BLaER1 (cell line): ENCODE measurements around the gene ZC3H7B.
"Not testable (repeated sequence)": the region's sequence is repeated elsewhere in the genome, so short reads cannot be mapped to it uniquely, and the experiment has no call there.

ENCODE experiments used
- H3K27ac ChIP-seq: shearing (Covaris generic); formaldehyde crosslinking; 2 replicates; pipeline ENCODE4 v1.8.1; 2022
- H3K27me3 ChIP-seq: shearing (Covaris generic); formaldehyde crosslinking; 2 replicates; pipeline ENCODE4 v1.8.1; 2022
- H3K36me3 ChIP-seq: shearing (Covaris generic); formaldehyde crosslinking; 2 replicates; pipeline ENCODE4 v1.8.1; 2022
- H3K4me1 ChIP-seq: shearing (Covaris generic); formaldehyde crosslinking; 2 replicates; pipeline ENCODE4 v1.8.1; 2022
- H3K4me2 ChIP-seq: shearing (Covaris generic); formaldehyde crosslinking; 2 replicates; pipeline ENCODE4 v1.8.1; 2022
- H3K4me3 ChIP-seq: shearing (Covaris generic); formaldehyde crosslinking; 2 replicates; pipeline ENCODE4 v1.8.1; 2022
- H3K9ac ChIP-seq: shearing (Covaris generic); formaldehyde crosslinking; 2 replicates; pipeline ENCODE4 v1.8.1; 2022
- H3K9me3 ChIP-seq: shearing (Covaris generic); formaldehyde crosslinking; 2 replicates; pipeline ENCODE4 v1.8.1; 2022
- H4K20me1 ChIP-seq: shearing (Covaris generic); formaldehyde crosslinking; 2 replicates; pipeline ENCODE4 v1.8.1; 2022
- Cebpa-rat ChIP-seq: shearing (Covaris generic); IDR thresholded peaks from 2 replicates; pipeline ENCODE4 v1.8.1; 2022

ZC3H7B gene

GRCh38 chr22:41387341-41387740 lies 86.0 kb downstream of the ZC3H7B start:
- Histone ChIP-seq H3K27me3 (no peaks in the 10 kb centered on the region), H3K9ac (no peak overlapping the region), H3K4me2 (no peak overlapping the region), H3K9me3 (no peaks in the 10 kb centered on the region), H3K4me1 (peaks cover 18% of the 10 kb centered on the region), H4K20me1 (peaks cover 13% of the 10 kb centered on the region), H3K4me3 (no peak overlapping the region), H3K27ac (no peak overlapping the region), H3K36me3 (peaks cover 52% of the 10 kb centered on the region)
- TF ChIP-seq Cebpa-rat: no peak

- no peak overlapping the region for H3K4me3 ChIP-seq
- no peak overlapping the region for H3K9ac ChIP-seq
- H3K9me3 ChIP-seq: no peaks in the 10 kb centered on the region
- TF ChIP-seq Cebpa-rat: no peak
- peaks cover 85% of the 10 kb centered on the region for H3K36me3 ChIP-seq
- no peaks in the 10 kb centered on the region for H4K20me1 ChIP-seq
- H3K4me2 ChIP-seq: no peak overlapping the region
- H3K27ac ChIP-seq: no peak overlapping the region
- no peaks in the 10 kb centered on the region for H3K27me3 ChIP-seq
- 0 out of 2 replicates have a peak, but pooled peaks cover 4% of the 10 kb centered on the region for H3K4me1 ChIP-seq
Measured at GRCh38 chr22:41394012-41394356, 92.7 kb downstream of the ZC3H7B start.

GRCh38 chr22:41395531-41396240 lies 94.4 kb downstream of the ZC3H7B start:
- H3K27me3 ChIP-seq: no peaks in the 10 kb centered on the region
- 0 out of 2 replicates have a peak, but pooled peaks cover 4% of the 10 kb centered on the region for H3K4me1 ChIP-seq
- H4K20me1 ChIP-seq: no peaks in the 10 kb centered on the region
- H3K4me2 ChIP-seq: no peak overlapping the region
- H3K27ac ChIP-seq: no peak overlapping the region
- no peak overlapping the region for H3K4me3 ChIP-seq
- no peak overlapping the region for H3K9ac ChIP-seq
- H3K36me3 ChIP-seq: peaks cover 68% of the 10 kb centered on the region
- no peak for TF ChIP-seq Cebpa-rat
- H3K9me3 ChIP-seq: no peaks in the 10 kb centered on the region

- Histone ChIP-seq H3K27ac (no peak overlapping the region), H3K4me3 (no peak overlapping the region), H3K36me3 (peaks cover 52% of the 10 kb centered on the region), H3K27me3 (no peaks in the 10 kb centered on the region), H3K9ac (peak overlapping the region; percentile 41; the same call in 1 of the 2 replicates), H3K9me3 (no peaks in the 10 kb centered on the region), H4K20me1 (no peaks in the 10 kb centered on the region), H3K4me1 (peaks cover 18% of the 10 kb centered on the region), H3K4me2 (no peak overlapping the region)
- no peak for TF ChIP-seq Cebpa-rat
Measured at GRCh38 chr22:41397143-41397811, 96.0 kb downstream of the ZC3H7B start.

- Histone ChIP-seq H3K27me3 (no peaks in the 10 kb centered on the region), H4K20me1 (no peaks in the 10 kb centered on the region), H3K4me3 (no peak overlapping the region), H3K9me3 (no peaks in the 10 kb centered on the region), H3K9ac (no peak overlapping the region), H3K27ac (no peak overlapping the region), H3K36me3 (peaks cover 48% of the 10 kb centered on the region), H3K4me2 (no peak overlapping the region), H3K4me1 (peaks cover 35% of the 10 kb centered on the region)
- no peak for TF ChIP-seq Cebpa-rat
Measured at GRCh38 chr22:41398921-41399320, 97.6 kb downstream of the ZC3H7B start.

- Histone ChIP-seq H3K4me3 (no peak overlapping the region), H3K27me3 (no peaks in the 10 kb centered on the region), H3K27ac (peak overlapping the region; percentile 75), H3K4me2 (peak overlapping the region; percentile 85), H4K20me1 (no peaks in the 10 kb centered on the region), H3K36me3 (peaks cover 17% of the 10 kb centered on the region), H3K9ac (peak overlapping the region; percentile 59), H3K4me1 (peaks cover 49% of the 10 kb centered on the region), H3K9me3 (no peaks in the 10 kb centered on the region)
- no peak for TF ChIP-seq Cebpa-rat
Measured at GRCh38 chr22:41401781-41402648, 100.7 kb downstream of the ZC3H7B start.

- H3K36me3 ChIP-seq, H4K20me1 ChIP-seq, H3K4me3 ChIP-seq, H3K9me3 ChIP-seq, H3K27me3 ChIP-seq: not testable (repeated sequence)
- Histone ChIP-seq H3K9ac (peak overlapping the region; percentile 59; the same call in 1 of the 2 replicates), H3K4me1 (peaks cover 50% of the 10 kb centered on the region), H3K27ac (peak overlapping the region; percentile 75), H3K4me2 (peak overlapping the region; percentile 85)
Measured at GRCh38 chr22:41402851-41403250, 101.5 kb downstream of the ZC3H7B start.

GRCh38 chr22:41403532-41404318 lies 102.4 kb downstream of the ZC3H7B start:
- H3K9ac ChIP-seq: no peak overlapping the region
- no peaks in the 10 kb centered on the region for H4K20me1 ChIP-seq
- TF ChIP-seq Cebpa-rat: no peak
- H3K9me3 ChIP-seq: no peaks in the 10 kb centered on the region
- H3K4me2 ChIP-seq: peak overlapping the region; percentile 19; the same call in 1 of the 2 replicates
- H3K27me3 ChIP-seq: no peaks in the 10 kb centered on the region
- H3K36me3 ChIP-seq: no peaks in the 10 kb centered on the region
- no peak overlapping the region for H3K27ac ChIP-seq
- H3K4me1 ChIP-seq: peaks cover 59% of the 10 kb centered on the region
- H3K4me3 ChIP-seq: no peak overlapping the region

- Histone ChIP-seq H3K4me1 (peaks cover 71% of the 10 kb centered on the region), H3K27me3 (no peaks in the 10 kb centered on the region), H3K36me3 (no peaks in the 10 kb centered on the region), H3K9me3 (no peaks in the 10 kb centered on the region), H3K4me3 (no peak overlapping the region), H3K4me2 (no peak overlapping the region; the same call in 1 of the 2 replicates), H4K20me1 (no peaks in the 10 kb centered on the region), H3K27ac (no peak overlapping the region), H3K9ac (no peak overlapping the region)
- no peak for TF ChIP-seq Cebpa-rat
Measured at GRCh38 chr22:41405588-41405987, 104.3 kb downstream of the ZC3H7B start.
